HEK293 (cell line): ENCODE results near the gene AKAP8L.

Experiments
- EGR2 ChIP-seq: fragments of 450-650 bp; formaldehyde crosslinking; IDR thresholded peaks from 2 replicates; pipeline ENCODE4 v1.5.1; 2016; ENCODE audit warnings: low read depth, missing biosample characterization, missing genetic modification characterization
- OSR2 ChIP-seq: fragments of 450-650 bp; formaldehyde crosslinking; IDR thresholded peaks from 2 replicates; pipeline ENCODE4 v1.5.1; 2016; ENCODE audit warnings: missing biosample characterization, missing genetic modification characterization
- SCRT2 ChIP-seq: fragments of 450-650 bp; formaldehyde crosslinking; IDR thresholded peaks from 2 replicates; pipeline ENCODE4 v1.5.1; 2016; ENCODE audit warnings: missing biosample characterization, missing genetic modification characterization
- SP2 ChIP-seq: fragments of 450-650 bp; formaldehyde crosslinking; IDR thresholded peaks from 2 replicates; pipeline ENCODE4 v1.5.1; 2016; ENCODE audit warnings: missing biosample characterization, missing genetic modification characterization
- SP7 ChIP-seq: fragments of 450-650 bp; formaldehyde crosslinking; IDR thresholded peaks from 2 replicates; pipeline ENCODE4 v1.5.1; 2016; ENCODE audit warnings: missing biosample characterization, missing genetic modification characterization
- YY1 ChIP-seq: fragments of 450-650 bp; formaldehyde crosslinking; IDR thresholded peaks from 2 replicates; pipeline ENCODE4 v1.5.1; 2018; ENCODE audit warnings: missing biosample characterization, missing genetic modification characterization
- ZFP41 ChIP-seq: fragments of 450-650 bp; formaldehyde crosslinking; IDR thresholded peaks from 2 replicates; pipeline ENCODE4 v1.5.1; 2016; ENCODE audit warnings: missing biosample characterization, missing genetic modification characterization, borderline replicate concordance
- ZIC2 ChIP-seq: fragments of 450-650 bp; formaldehyde crosslinking; IDR thresholded peaks from 2 replicates; pipeline ENCODE4 v1.5.1; 2016; ENCODE audit warnings: missing biosample characterization, missing genetic modification characterization
- ZNF19 ChIP-seq: fragments of 450-650 bp; formaldehyde crosslinking; IDR thresholded peaks from 2 replicates; pipeline ENCODE4; 2016; ENCODE audit warnings: missing biosample characterization, missing genetic modification characterization, low read depth
- ZNF2 ChIP-seq: fragments of 450-650 bp; formaldehyde crosslinking; IDR thresholded peaks from 2 replicates; pipeline ENCODE4 v1.5.1; 2016; ENCODE audit warnings: missing biosample characterization, missing genetic modification characterization
- ZNF23 ChIP-seq: fragments of 450-650 bp; formaldehyde crosslinking; IDR thresholded peaks from 2 replicates; pipeline ENCODE4 v1.5.1; 2016; ENCODE audit warnings: missing biosample characterization, missing genetic modification characterization, borderline replicate concordance
- ZNF335 ChIP-seq: fragments of 450-650 bp; formaldehyde crosslinking; conservative IDR thresholded peaks from 2 replicates; pipeline ENCODE4 v1.5.1; 2016; ENCODE audit warnings: missing biosample characterization, missing genetic modification characterization
- ZNF658 ChIP-seq: fragments of 450-650 bp; formaldehyde crosslinking; IDR thresholded peaks from 2 replicates; pipeline ENCODE4; 2016; ENCODE audit warnings: missing biosample characterization, missing genetic modification characterization
- ZNF660 ChIP-seq: fragments of 450-650 bp; IDR thresholded peaks from 2 replicates; pipeline ENCODE4 v1.5.1; 2018; ENCODE audit warnings: missing biosample characterization, mild to moderate bottlenecking, missing genetic modification characterization
- ZNF747 ChIP-seq: fragments of 450-650 bp; formaldehyde crosslinking; IDR thresholded peaks from 2 replicates; pipeline ENCODE4 v1.5.1; 2016; ENCODE audit warnings: missing biosample characterization, missing genetic modification characterization
- ZNF76 ChIP-seq: fragments of 450-650 bp; formaldehyde crosslinking; IDR thresholded peaks from 2 replicates; pipeline ENCODE4; 2016; ENCODE audit warnings: low read depth, missing biosample characterization, missing genetic modification characterization, borderline replicate concordance
- ZSCAN16 ChIP-seq: fragments of 450-650 bp; formaldehyde crosslinking; IDR thresholded peaks from 2 replicates; pipeline ENCODE4 v1.5.1; 2016; ENCODE audit warnings: missing biosample characterization, missing genetic modification characterization
- TF ChIP-seq, protein P1 (sequence below): fragments of 450-650 bp; formaldehyde crosslinking; IDR thresholded peaks from 2 replicates; pipeline ENCODE4 v1.5.1; 2016; ENCODE audit warnings: missing biosample characterization, missing genetic modification characterization
- TF ChIP-seq, protein P2 (sequence below): fragments of 450-650 bp; formaldehyde crosslinking; IDR thresholded peaks from 2 replicates; pipeline ENCODE4 v1.5.1; 2016; ENCODE audit warnings: missing biosample characterization, missing genetic modification characterization
- TF ChIP-seq, protein P3 (sequence below): fragments of 450-650 bp; formaldehyde crosslinking; IDR thresholded peaks from 2 replicates; pipeline ENCODE4 v1.5.1; 2016; ENCODE audit warnings: missing biosample characterization, missing genetic modification characterization, borderline replicate concordance
- TF ChIP-seq, protein P4 (sequence below): fragments of 450-650 bp; IDR thresholded peaks from 2 replicates; pipeline ENCODE4 v1.5.1; 2018; ENCODE audit warnings: missing biosample characterization, mild to moderate bottlenecking, missing genetic modification characterization
- TF ChIP-seq, protein P5 (sequence below): sonication (generic); formaldehyde crosslinking; IDR thresholded peaks from 2 replicates; pipeline ENCODE4 v1.8.1; 2022; ENCODE audit warnings: mild to moderate bottlenecking, moderate library complexity, missing genetic modification reagents

The AKAP8L gene

DNA sequence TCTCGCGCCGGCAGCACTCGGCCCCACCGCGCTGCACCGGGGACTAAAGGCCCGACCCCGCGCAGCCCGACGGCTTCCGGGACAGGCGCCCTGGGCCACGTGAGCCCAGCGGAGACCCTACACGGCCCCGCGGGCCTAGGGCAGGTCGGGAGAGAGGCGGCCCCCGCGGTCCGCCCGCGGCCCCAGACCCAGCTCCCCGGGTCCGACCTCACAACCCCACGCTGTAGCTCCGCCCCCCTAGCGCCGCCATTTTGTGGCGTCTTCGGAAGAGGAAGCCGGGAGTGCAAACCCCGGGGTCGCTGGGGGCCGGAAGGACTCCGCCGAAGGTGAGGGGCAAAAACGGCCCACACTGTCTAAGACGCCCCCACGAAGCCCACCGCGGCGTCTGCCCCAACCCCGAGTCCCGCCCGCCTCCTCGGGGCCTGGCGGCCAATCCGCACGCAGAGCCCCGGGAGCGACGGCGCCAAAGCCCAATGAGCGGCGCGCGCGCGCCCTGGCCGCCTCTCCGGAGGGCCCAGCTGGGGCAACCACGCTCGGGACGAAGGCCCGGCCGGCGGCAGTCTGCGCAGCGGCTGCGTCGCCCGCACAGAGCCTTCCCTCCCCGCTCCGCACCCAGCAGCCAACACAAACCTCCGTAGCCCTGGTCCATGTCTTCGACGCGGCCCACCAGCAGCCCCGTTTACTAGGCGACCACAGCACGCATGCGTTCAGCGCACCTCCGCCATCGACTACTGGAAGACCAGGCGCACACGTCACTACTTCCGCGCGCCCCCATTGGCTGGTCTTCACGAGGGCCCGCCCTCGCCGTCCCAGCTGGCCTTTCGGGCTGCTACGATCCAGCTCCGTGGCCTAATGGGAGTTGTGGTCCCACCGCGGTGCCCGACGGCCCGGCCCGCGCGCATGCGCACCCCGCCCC is 39.4 kb downstream of the AKAP8L start, which contains the start of gene AKAP8 (continued):
- TF ChIP-seq, protein P1, sequence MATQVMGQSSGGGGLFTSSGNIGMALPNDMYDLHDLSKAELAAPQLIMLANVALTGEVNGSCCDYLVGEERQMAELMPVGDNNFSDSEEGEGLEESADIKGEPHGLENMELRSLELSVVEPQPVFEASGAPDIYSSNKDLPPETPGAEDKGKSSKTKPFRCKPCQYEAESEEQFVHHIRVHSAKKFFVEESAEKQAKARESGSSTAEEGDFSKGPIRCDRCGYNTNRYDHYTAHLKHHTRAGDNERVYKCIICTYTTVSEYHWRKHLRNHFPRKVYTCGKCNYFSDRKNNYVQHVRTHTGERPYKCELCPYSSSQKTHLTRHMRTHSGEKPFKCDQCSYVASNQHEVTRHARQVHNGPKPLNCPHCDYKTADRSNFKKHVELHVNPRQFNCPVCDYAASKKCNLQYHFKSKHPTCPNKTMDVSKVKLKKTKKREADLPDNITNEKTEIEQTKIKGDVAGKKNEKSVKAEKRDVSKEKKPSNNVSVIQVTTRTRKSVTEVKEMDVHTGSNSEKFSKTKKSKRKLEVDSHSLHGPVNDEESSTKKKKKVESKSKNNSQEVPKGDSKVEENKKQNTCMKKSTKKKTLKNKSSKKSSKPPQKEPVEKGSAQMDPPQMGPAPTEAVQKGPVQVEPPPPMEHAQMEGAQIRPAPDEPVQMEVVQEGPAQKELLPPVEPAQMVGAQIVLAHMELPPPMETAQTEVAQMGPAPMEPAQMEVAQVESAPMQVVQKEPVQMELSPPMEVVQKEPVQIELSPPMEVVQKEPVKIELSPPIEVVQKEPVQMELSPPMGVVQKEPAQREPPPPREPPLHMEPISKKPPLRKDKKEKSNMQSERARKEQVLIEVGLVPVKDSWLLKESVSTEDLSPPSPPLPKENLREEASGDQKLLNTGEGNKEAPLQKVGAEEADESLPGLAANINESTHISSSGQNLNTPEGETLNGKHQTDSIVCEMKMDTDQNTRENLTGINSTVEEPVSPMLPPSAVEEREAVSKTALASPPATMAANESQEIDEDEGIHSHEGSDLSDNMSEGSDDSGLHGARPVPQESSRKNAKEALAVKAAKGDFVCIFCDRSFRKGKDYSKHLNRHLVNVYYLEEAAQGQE (tag by site-specific recombination), result no peak
- no peak for TF ChIP-seq ZSCAN16 (tag by site-specific recombination)
- TF ChIP-seq ZNF2 (tag by site-specific recombination), result no peak
- TF ChIP-seq ZNF335 (tag by site-specific recombination), result peak; percentile 89
- TF ChIP-seq YY1 (tag by site-specific recombination), result peak; percentile 67
- no peak for TF ChIP-seq ZNF658 (tag by site-specific recombination)
- TF ChIP-seq, protein P2, sequence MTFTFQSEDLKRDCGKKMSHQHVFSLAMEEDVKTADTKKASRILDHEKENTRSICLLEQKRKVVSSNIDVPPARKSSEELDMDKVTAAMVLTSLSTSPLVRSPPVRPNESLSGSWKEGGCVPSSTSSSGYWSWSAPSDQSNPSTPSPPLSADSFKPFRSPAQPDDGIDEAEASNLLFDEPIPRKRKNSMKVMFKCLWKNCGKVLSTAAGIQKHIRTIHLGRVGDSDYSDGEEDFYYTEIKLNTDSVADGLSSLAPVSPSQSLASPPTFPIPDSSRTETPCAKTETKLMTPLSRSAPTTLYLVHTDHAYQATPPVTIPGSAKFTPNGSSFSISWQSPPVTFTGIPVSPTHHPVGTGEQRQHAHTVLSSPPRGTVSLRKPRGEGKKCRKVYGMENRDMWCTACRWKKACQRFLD (tag by site-specific recombination), result no peak
- TF ChIP-seq, protein P3, sequence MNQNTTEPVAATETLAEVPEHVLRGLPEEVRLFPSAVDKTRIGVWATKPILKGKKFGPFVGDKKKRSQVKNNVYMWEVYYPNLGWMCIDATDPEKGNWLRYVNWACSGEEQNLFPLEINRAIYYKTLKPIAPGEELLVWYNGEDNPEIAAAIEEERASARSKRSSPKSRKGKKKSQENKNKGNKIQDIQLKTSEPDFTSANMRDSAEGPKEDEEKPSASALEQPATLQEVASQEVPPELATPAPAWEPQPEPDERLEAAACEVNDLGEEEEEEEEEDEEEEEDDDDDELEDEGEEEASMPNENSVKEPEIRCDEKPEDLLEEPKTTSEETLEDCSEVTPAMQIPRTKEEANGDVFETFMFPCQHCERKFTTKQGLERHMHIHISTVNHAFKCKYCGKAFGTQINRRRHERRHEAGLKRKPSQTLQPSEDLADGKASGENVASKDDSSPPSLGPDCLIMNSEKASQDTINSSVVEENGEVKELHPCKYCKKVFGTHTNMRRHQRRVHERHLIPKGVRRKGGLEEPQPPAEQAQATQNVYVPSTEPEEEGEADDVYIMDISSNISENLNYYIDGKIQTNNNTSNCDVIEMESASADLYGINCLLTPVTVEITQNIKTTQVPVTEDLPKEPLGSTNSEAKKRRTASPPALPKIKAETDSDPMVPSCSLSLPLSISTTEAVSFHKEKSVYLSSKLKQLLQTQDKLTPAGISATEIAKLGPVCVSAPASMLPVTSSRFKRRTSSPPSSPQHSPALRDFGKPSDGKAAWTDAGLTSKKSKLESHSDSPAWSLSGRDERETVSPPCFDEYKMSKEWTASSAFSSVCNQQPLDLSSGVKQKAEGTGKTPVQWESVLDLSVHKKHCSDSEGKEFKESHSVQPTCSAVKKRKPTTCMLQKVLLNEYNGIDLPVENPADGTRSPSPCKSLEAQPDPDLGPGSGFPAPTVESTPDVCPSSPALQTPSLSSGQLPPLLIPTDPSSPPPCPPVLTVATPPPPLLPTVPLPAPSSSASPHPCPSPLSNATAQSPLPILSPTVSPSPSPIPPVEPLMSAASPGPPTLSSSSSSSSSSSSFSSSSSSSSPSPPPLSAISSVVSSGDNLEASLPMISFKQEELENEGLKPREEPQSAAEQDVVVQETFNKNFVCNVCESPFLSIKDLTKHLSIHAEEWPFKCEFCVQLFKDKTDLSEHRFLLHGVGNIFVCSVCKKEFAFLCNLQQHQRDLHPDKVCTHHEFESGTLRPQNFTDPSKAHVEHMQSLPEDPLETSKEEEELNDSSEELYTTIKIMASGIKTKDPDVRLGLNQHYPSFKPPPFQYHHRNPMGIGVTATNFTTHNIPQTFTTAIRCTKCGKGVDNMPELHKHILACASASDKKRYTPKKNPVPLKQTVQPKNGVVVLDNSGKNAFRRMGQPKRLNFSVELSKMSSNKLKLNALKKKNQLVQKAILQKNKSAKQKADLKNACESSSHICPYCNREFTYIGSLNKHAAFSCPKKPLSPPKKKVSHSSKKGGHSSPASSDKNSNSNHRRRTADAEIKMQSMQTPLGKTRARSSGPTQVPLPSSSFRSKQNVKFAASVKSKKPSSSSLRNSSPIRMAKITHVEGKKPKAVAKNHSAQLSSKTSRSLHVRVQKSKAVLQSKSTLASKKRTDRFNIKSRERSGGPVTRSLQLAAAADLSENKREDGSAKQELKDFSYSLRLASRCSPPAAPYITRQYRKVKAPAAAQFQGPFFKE, result no peak
- no peak for TF ChIP-seq ZFP41 (tag by site-specific recombination)
- TF ChIP-seq, protein P4, sequence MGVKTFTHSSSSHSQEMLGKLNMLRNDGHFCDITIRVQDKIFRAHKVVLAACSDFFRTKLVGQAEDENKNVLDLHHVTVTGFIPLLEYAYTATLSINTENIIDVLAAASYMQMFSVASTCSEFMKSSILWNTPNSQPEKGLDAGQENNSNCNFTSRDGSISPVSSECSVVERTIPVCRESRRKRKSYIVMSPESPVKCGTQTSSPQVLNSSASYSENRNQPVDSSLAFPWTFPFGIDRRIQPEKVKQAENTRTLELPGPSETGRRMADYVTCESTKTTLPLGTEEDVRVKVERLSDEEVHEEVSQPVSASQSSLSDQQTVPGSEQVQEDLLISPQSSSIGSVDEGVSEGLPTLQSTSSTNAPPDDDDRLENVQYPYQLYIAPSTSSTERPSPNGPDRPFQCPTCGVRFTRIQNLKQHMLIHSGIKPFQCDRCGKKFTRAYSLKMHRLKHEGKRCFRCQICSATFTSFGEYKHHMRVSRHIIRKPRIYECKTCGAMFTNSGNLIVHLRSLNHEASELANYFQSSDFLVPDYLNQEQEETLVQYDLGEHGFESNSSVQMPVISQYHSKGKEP (tag by site-specific recombination), result no peak; the same call in none of the 2 replicates
- peak; percentile 8; the same call in 1 of the 2 replicates for TF ChIP-seq OSR2 (tag by site-specific recombination)
- TF ChIP-seq ZNF660 (tag by site-specific recombination), result peak; percentile 87
- 0 out of 2 replicates have a peak, but pooled peaks have one; percentile 17 for TF ChIP-seq SP7 (tag by site-specific recombination)
- TF ChIP-seq ZNF23 (tag by site-specific recombination), result no peak
- TF ChIP-seq ZIC2 (tag by site-specific recombination), result no peak
- peak; percentile 87 for TF ChIP-seq SP2 (tag by site-specific recombination)
- TF ChIP-seq SCRT2 (tag by site-specific recombination), result no peak
- TF ChIP-seq EGR2 (tag by site-specific recombination), result peak; percentile 64
- TF ChIP-seq ZNF76 (tag by site-specific recombination), result peak; percentile 95
- TF ChIP-seq ZNF747 (tag by site-specific recombination), result no peak
- no peak for TF ChIP-seq ZNF19 (tag by site-specific recombination)
- TF ChIP-seq, protein P5, sequence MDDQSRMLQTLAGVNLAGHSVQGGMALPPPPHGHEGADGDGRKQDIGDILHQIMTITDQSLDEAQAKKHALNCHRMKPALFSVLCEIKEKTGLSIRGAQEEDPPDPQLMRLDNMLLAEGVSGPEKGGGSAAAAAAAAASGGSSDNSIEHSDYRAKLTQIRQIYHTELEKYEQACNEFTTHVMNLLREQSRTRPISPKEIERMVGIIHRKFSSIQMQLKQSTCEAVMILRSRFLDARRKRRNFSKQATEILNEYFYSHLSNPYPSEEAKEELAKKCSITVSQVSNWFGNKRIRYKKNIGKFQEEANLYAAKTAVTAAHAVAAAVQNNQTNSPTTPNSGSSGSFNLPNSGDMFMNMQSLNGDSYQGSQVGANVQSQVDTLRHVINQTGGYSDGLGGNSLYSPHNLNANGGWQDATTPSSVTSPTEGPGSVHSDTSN (CRISPR knock-in tag), result peak; percentile 69; the same call in 1 of the 2 replicates
